ENCODE data around the gene CABLES2. TPM values are rescaled to one million over a fixed set of nuclear protein-coding genes. Genes with fewer than 3 reads are reported as not detected.

The CABLES2 gene
- total RNA-seq, 1 experiment from 2014 or later, result 6.0 TPM

DNA sequence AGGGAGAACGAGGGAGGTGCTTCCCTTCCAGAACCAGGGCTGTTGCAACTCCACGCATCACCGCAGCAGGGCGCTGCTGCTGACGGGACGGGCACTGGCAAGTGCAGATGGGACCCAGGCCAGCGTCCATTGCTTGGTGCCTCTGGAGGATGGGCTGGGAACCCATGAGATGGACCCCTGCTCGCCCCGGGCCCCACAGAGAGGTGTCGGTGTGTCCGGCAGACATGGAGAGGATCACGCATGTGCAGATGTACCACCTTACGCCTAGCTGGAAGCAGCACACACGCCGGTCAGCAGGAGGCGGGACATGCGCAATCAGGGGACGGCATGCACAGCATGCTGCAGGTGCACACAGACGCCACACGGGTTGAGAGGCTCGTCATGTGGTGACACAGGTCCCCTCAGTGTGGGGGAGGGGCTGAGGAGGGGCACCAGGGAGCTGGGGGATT lies 5.7 kb downstream of the CABLES2 start:
- DNase-seq, result no peak
- Histone ChIP-seq H3K4me3 (no peak overlapping the region), H3K36me3 (peaks cover 11% of the 10 kb centered on the region), H3K9me3 (no peaks in the 10 kb centered on the region), H3K27me3 (no peaks in the 10 kb centered on the region)

DNA sequence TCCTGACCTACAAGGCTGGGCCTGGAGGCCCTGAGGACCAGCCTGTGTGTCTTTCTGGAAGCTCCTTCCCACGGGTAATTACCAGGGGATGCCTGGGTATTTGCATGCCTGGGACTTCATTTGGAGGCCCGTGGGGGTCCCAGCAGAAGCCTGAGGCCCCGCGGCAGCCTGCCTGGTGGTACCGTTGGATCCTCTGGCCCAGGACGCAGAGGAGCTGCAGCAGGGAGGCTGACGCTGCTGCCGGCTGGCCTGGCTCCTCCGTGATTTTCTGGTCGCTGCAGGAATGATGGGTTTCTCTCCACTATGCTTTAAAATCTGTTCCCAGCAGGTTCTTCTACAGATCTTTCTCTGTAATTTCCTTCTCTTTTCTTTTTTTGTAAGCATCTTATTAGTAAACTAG lies 6.5 kb downstream of the CABLES2 start:
- Histone ChIP-seq H3K4me3 (no peak overlapping the region), H3K36me3 (peaks cover 11% of the 10 kb centered on the region), H3K9me3 (no peaks in the 10 kb centered on the region), H3K27me3 (no peaks in the 10 kb centered on the region)
- DNase-seq, result no peak

DNA sequence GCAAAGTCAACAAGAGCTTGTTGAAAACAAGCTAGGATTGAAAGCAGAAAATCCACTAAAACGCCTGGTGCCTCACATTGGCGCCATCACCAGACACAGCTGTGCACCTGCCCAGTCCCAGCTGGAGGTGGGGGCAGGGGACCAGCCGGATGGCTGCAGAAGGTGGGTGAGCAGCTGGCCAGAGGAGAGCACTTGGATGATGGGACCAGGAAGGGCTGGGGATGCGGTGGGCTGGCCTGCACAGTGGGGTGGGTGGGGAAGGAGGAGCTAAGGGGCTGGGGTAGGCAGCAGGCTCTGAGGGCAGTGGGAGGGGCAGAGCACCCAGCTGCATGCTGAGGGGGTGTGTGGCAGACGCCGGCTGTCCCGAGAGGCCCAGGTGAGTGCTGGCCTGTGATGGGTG lies 7.1 kb downstream of the CABLES2 start:
- DNase-seq, result no peak
- H3K4me3 ChIP-seq, result no peak overlapping the region

DNA sequence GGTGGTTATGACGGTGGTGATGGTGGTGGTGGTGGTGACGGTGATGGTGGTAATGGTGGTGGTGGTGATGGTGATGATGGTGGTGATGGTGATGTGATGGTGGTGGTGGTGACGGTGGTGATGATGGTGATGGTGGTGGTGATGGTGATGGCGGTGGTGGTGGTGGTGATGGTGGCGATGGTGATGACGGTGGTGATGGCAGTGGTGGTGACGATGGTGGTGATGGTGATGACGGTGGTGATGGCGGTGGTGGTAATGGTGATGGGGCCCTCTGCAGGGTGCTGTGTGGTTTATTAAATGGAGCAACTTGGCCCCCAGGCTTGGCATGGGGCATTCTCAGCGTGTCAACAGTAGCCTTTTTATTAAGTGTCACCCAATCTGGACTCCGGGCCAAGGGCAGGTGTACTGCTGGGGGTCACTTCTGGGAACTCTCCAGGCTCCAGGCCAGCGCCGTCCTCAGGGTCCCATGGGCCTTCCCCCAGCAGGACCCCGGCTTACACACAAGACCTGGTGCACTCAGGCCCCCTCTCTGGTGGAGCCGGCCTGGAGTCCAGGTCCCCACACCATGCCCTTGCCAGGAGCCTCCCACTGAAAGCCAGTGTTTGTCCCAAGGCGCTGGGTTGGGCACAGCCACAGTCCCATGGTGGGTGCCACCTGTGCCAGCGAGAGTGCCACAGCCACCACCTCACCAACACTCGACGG lies 8.8 kb downstream of the CABLES2 start:
- Histone ChIP-seq H3K4me3 (no peak overlapping the region), H3K27me3 (no peaks in the 10 kb centered on the region), H3K9me3 (no peaks in the 10 kb centered on the region), H3K36me3 (peaks cover 13% of the 10 kb centered on the region)
- DNase-seq, result no peak

More for the DNA sequence above, 7.1 kb downstream of the CABLES2 start:
- no peaks in the 10 kb centered on the region for H3K9me3 ChIP-seq
- H3K36me3 ChIP-seq, result peaks cover 11% of the 10 kb centered on the region
- no peaks in the 10 kb centered on the region for H3K27me3 ChIP-seq

DNA sequence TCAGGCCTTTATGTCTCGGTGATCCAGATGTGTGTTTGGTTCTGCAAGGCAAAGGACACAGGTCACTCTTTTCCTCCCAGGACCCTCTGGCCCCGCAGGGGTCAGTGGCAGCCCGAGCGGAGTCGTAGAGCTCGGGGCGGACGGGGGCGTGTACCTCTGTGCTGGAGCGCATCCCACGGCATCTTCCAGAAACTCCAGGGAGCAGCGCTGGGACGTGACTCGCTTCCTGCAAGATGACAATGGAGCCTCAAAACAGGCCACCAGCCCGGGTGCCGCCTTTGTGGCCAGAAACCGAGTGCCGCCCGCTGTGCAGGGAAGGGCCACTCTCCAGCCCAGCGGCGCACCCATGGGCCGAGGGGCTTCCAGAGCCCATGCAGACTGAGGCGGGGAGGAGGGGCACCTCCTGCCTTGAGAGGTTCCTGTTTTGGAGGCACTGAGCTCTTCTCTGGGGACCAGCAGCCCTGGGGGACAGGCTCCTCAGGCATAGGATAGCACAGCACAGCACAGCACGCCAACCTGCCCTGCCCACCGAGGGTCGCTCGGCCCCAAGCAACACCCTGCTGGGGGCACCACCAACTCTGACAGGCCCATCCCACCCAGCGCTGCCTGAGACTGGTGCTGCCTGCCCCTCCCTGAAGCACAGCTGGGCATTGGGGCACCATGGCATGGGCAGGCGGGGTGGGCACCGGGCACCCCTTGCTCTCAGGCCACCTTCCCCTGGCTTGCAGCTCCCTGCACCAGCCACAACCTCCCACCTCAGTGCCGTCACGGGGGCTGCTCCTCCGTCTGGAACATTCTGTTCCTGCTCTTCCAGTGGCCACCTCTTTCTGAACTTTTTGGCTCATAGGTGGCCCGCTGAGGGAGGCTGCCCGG lies 10.5 kb downstream of the CABLES2 start:
- DNase-seq, result no peak
- H3K9me3 ChIP-seq, result no peaks in the 10 kb centered on the region
- peaks cover 10% of the 10 kb centered on the region for H3K36me3 ChIP-seq
- H3K4me3 ChIP-seq, result no peak overlapping the region
- H3K27me3 ChIP-seq, result no peaks in the 10 kb centered on the region

DNA sequence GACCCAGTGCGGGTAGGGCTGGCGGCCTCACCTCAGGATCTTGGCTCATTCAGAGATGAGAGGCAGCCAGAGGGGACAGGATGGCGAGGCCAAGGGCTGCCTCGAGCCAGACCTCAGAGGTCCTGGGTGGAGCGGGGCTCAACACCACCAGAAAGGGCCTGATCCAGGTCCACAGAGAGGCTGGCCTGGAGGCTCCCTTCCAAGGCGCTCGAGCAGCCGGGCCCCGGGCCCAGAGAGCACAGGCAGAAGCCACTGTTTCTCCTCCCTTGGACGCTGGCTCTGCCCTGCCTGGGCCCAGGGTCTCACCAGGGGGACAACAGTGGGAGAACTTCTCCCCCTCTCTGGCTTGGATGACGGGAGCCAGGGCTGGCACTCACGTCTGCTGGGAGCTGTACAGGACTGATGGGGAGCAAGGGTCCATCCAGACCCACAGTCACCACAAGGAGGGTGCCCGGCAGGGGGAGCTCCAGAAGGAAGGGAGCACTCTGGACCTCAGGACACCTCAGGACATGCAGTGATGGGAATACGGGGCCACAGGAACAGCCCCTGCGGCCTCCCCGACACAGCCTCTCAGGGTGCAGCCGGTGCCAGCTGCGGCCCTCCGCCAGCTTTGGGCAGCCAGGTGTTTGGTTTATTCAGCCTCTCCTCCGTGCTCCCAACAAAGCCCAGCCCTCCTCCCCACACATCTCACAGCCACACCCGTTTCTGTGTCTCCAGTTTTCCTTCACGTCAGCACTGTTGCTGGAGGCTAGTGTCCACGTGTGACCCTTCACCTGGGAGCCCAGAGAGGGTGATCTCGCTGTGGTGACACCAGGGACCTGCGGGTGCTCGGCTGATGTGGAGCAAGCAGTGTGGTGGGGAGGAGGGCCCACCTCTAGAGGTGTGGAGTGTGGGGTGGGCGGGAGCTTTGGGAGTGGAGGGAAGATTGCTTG lies 11.5 kb downstream of the CABLES2 start:
- no peaks in the 10 kb centered on the region for H3K9me3 ChIP-seq
- DNase-seq, result no peak
- peaks cover 19% of the 10 kb centered on the region for H3K36me3 ChIP-seq
- no peak overlapping the region for H3K4me3 ChIP-seq
- H3K27me3 ChIP-seq, result no peaks in the 10 kb centered on the region

DNA sequence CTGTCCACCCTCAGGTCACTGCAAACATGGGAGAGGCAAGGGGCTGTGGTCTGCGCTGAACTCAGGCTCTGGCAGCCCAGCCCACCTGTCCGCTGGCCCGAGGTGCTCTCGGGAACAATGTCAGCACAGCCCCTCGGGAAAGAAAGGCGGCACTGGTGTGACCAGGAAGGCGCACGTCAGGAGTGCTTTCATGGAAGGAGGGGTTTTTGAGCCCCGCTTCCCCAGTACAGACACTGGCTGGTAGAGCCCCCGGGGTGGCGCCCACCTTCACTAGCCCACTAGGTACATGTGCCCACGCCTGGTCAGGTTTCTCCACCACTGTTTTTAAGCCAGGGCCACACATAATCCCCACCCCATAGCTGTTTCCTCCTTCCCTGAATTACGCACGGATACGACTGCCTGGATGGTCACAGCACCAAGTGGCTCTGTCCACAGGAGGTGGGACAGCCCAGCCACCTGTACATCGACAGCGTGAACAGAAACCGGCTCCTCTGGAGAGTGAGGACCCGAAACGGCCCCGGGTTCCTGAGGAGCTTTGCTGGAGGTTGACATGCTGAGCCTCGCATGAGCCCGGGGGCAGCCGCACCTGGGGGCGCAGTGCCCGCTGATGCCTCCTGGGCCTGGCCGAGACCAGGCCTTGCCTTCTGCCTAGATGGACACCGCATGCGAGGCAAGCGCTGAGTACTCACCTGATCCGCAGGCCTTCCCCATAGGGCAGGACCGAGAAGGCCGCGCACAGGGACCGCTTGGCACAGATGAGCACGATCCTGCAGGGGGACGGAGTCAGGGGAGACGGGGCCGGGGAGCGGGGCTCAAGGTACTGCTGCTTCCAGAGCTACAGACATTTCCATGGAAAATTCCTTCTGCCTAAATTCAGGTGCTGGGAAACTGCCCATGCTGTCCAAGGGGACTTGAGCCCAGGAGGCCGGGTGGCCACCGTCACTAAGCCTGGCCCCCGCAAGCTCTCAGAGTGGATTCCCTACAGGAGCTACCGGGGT lies 12.5 kb downstream of the CABLES2 start:
- Histone ChIP-seq H3K36me3 (peaks cover 29% of the 10 kb centered on the region), H3K27me3 (no peaks in the 10 kb centered on the region), H3K9me3 (no peaks in the 10 kb centered on the region), H3K4me3 (no peak overlapping the region)
- DNase-seq, result no peak

DNA sequence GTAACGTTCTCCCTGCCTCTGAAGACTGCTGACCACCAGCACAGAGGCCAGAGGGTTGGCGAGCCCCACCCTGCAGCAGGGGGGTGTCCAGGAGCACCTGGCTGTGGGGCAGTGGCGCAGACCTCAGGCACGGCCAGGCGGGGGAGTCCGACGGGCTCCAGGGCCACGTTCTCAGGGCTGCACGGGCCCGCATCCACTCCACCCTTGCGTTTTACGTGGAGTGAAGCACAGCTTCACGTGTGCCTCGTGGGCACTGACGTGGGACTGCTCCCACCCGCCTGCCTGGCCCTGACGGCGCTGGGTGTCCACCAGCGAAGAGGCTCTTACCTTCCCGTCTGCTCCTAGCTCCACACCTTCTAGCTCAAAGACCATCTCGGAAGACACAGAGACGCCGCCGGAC lies 13.3 kb downstream of the CABLES2 start:
- Histone ChIP-seq H3K4me3 (no peak overlapping the region), H3K27me3 (no peaks in the 10 kb centered on the region), H3K9me3 (no peaks in the 10 kb centered on the region), H3K36me3 (peaks cover 36% of the 10 kb centered on the region)
- DNase-seq, result no peak

DNA sequence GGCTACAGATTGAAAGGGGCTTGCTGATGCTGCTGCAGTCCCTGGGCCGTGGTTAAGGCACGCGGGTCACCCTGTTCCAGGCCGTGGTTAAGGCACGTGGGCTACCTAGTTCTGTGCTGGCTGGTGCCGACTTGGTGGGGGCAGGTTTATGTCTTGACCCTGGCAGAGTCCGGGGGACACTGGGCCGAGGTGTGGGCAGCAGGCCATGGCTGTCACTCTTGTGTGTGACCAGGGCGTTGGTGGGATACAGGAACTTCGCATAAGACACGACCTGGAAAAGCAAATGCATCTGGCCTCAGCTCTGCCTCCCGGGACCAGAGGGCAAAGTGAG lies 13.8 kb downstream of the CABLES2 start:
- Histone ChIP-seq H3K36me3 (peaks cover 42% of the 10 kb centered on the region), H3K9me3 (no peaks in the 10 kb centered on the region), H3K4me3 (no peak overlapping the region), H3K27me3 (no peaks in the 10 kb centered on the region)
- no peak for DNase-seq

DNA sequence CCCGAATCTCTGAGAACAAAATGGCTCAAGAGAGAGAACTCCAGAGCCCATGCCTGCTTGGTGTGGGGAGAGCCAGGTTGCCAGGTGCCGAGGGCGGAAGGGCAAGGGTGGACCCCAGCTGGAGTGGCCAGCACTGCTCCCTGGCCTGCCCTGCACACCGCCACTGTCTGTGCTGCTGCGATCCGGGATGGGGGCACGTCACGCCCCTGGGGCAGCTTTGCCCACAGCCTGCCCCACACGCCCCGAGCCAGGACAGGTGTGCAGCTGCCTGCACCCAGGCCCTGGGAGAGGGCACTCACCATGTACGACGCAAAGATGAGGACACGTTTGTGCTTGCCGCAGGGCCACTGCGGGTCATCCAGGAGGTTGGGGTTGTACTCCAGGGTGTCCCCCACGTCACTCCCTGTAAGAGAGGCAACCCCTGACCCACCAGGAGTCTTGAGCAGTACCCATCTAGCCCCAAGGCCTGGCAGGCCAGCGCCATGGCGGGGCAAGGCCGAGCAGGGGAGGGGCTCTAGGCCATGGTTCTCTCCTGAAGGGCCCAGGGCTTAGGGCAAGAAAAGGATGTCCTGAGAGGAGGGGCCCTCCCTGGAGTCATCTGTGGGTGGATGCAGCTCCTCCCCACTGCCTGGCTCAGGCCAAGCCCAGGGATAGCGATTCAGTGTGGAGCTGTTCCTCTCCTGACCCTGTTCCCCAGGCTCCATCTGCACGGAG lies 14.3 kb downstream of the CABLES2 start:
- H3K9me3 ChIP-seq, result no peaks in the 10 kb centered on the region
- no peak for DNase-seq
- no peaks in the 10 kb centered on the region for H3K27me3 ChIP-seq
- peaks cover 47% of the 10 kb centered on the region for H3K36me3 ChIP-seq
- H3K4me3 ChIP-seq, result no peak overlapping the region

DNA sequence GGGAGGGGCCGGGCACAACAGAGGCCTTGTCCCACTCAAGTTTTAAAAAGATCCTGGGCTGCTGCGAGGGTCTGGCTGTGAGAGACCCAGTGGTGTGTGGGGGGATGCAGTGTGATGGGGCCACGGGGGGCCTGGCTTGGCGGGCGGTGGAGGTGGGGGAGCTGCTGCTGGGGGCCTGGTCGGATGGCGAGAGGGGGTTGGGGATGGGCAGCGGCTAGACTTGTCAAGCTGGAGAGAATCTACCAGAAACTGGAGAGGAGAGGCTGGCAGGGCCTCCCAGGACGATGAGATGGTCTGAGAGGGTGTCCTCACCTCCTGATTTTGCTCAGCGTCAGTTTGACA lies 15.0 kb downstream of the CABLES2 start:
- Histone ChIP-seq H3K4me3 (no peak overlapping the region), H3K36me3 (peaks cover 51% of the 10 kb centered on the region), H3K9me3 (no peaks in the 10 kb centered on the region), H3K27me3 (no peaks in the 10 kb centered on the region)
- DNase-seq, result no peak

DNA sequence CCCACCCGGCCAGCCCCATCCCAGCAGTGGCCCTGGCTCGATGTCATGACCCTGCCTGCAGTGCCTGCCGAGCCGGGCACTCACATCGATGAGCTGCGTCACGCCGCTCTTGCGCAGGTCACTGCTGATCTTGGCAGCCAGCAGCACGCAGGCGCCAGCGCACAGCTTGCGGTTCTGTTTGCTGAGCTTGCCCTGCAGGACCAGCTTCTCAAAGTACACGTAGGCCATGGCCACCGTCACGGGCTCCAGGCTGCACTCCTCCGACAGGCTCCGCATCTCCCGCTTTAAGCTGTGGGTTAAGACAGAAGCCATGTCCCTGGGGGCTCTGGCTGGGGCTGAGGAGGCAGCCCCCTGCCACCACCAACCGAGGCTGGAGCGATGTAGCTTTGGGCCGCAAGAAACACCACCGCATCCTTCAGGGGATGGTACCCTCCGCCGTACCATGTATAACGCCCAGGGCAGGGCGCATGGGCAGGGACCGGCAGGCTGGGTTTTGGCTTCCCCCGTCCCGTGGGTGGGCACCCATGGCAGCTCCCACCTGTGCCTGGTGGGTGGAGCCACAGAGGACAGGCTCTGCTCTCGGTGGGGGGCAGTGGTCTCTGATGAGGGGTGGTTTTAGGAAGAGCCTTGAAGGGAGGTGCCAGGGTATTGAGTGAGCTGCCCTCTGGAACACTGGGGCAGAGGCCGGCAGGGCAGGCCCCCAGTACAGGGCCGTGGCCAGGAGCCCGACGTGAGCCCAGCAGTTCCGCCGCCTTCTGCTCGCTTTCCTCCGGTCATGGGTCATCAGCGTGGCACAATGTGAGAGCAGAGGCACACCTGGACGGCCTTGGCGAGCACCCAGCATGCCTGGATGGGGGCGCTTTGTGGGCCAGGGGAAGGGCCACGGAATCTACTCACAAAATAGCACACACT lies 15.7 kb downstream of the CABLES2 start:
- peaks cover 54% of the 10 kb centered on the region for H3K36me3 ChIP-seq
- H3K9me3 ChIP-seq, result no peaks in the 10 kb centered on the region
- no peak for DNase-seq

DNA sequence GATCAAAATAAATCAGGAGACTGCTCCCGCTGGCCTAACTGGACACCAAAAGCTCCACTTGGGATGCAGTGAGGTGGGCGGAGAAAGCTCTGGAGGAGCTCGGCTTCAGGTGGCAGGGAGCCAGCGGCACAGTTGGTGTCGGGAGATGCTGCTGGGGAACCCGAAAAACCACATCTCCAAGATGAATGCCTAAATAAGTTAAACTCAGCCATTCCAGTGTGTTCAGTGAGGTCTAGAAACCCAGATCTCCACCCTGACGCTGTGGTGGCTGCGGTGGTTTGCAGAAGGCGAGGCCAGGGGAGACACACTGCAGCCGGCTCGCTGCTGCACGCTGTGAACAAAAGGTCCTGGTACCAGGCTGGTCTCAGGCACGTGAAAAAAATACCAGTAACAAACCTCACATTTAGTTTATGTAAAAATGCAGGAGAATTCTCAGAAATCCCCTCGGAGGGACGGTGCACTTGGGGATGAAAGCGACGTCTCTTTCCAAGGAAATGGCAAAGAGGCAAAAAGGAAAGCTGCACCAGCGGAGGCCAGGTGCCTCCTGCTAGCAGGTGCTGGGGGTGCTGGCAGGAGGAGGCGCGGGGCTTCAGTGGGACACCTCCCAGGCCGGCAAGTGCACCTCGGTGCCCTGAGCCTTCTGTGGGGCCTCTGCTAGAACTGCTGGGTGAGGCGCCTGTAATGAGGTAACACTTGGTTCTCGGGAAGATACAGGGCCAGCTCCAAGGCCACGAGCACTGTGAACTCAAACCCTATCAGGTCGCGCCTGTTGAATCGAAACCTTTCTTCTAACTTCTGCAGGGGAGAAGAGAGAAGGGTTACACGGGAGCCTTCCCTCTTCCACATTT lies 16.5 kb downstream of the CABLES2 start:
- Histone ChIP-seq H3K27me3 (no peaks in the 10 kb centered on the region), H3K9me3 (no peaks in the 10 kb centered on the region), H3K4me3 (no peak overlapping the region), H3K36me3 (peaks cover 56% of the 10 kb centered on the region)
- DNase-seq, result no peak

More for the DNA sequence above, 15.7 kb downstream of the CABLES2 start:
- Histone ChIP-seq H3K4me3 (no peak overlapping the region), H3K27me3 (no peaks in the 10 kb centered on the region)

DNA sequence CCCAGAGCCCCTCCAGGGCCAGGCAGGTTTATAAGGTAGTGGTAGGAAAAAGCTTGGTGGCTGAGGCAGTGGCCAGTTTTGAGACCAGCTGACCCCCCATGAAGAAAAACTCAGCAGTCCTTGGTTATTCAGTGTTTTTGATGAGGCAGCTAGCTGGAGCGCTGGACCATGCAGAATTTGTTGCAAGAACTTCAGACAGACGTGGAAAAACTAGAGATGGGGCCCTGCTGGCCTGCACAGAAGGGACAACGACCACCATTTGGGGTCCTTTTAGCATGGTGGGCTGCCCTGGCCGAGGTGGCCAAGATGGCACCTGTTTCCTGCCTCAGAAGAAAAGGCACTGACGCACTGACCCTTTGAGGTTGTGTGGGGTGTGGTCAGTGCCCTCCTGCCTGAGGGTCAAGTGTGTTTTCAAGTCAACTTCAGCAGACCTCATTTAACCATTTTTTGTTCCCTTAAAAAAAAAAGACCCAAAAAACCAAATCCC lies 17.4 kb downstream of the CABLES2 start:
- H3K9me3 ChIP-seq, result no peaks in the 10 kb centered on the region
- no peaks in the 10 kb centered on the region for H3K27me3 ChIP-seq
- H3K4me3 ChIP-seq, result no peak overlapping the region
- DNase-seq, result no peak
- H3K36me3 ChIP-seq, result peaks cover 56% of the 10 kb centered on the region
